ENCODE measurements around the gene MAP7D2.
"Not testable (repeated sequence)": the region's sequence is repeated elsewhere in the genome, so short reads cannot be mapped to it uniquely, and the experiment has no call there.

MAP7D2 gene

GRCh38 chrX:20141281-20142220 lies 24.8 kb upstream of the MAP7D2 start, which contains the start of gene EIF1AX:
TSS of gene EIF1AX (minus strand) at chrX:20141838. CDS start at chrX:20141640, 198 bp downstream.
- peak within 1 kb of the TSS; percentile 66 to 93 (median 89) for H3K9ac ChIP-seq (ENCODE audit: low read length in 5 of 5)
- H3K27ac ChIP-seq (ENCODE audit: low read depth, low read length) = peak within 1 kb of the TSS; percentile 88
- no peaks in the 10 kb centered on the region for H3K9me3 ChIP-seq (ENCODE audit: control insufficient read depth in 5 of 5, low read length in 5 of 5)
- H3K4me3 ChIP-seq (ENCODE audit: low read depth in 1 of 5, low read length in 5 of 5) = peak within 1 kb of the TSS; percentile 82 to 98 (median 93)
- peaks cover 5 to 24% (median 22%) of the 10 kb centered on the region in 5 donors for H3K4me1 ChIP-seq (ENCODE audit: control insufficient read depth in 5 of 5, insufficient read depth in 5 of 5, low read length in 5 of 5)
- H3K36me3 ChIP-seq (ENCODE audit: control insufficient read depth in 5 of 5, insufficient read depth in 5 of 5, low read length in 5 of 5) = peaks cover 8 to 14% (median 12%) of the 10 kb centered on the region in 5 donors
- H3K27me3 ChIP-seq (ENCODE audit: control insufficient read depth in 5 of 5, insufficient read depth in 4 of 5, low read length in 5 of 5) = no peaks in the 10 kb centered on the region

GRCh38 chrX:20140420-20140819 lies 23.7 kb upstream of the MAP7D2 start:
- Histone ChIP-seq H3K4me1 (ENCODE audit: control insufficient read depth in 5 of 5, insufficient read depth in 5 of 5, low read length in 5 of 5) (peaks cover 5 to 24% (median 22%) of the 10 kb centered on the region in 5 donors), H3K4me3 (ENCODE audit: low read depth in 1 of 5, low read length in 5 of 5) (peak overlapping the region; percentile 82 to 98 (median 93)), H3K27me3 (ENCODE audit: control insufficient read depth in 5 of 5, insufficient read depth in 4 of 5, low read length in 5 of 5) (no peaks in the 10 kb centered on the region), H3K9ac (ENCODE audit: low read length in 5 of 5) (peak overlapping the region; percentile 66 to 93 (median 89)), H3K9me3 (ENCODE audit: control insufficient read depth in 5 of 5, low read length in 5 of 5) (no peaks in the 10 kb centered on the region), H3K27ac (ENCODE audit: low read depth, low read length) (peak overlapping the region; percentile 88), H3K36me3 (ENCODE audit: control insufficient read depth in 5 of 5, insufficient read depth in 5 of 5, low read length in 5 of 5) (peaks cover 13 to 23% (median 18%) of the 10 kb centered on the region in 5 donors)

- peak overlapping the region in 3 of 5 donors; percentile 66 to 93 (median 93) for H3K9ac ChIP-seq (ENCODE audit: low read length in 5 of 5)
- no peaks in the 10 kb centered on the region for H3K9me3 ChIP-seq (ENCODE audit: control insufficient read depth in 5 of 5, low read length in 5 of 5)
- no peaks in the 10 kb centered on the region for H3K27me3 ChIP-seq (ENCODE audit: control insufficient read depth in 5 of 5, insufficient read depth in 4 of 5, low read length in 5 of 5)
- peak overlapping the region; percentile 82 to 98 (median 93) for H3K4me3 ChIP-seq (ENCODE audit: low read depth in 1 of 5, low read length in 5 of 5)
- H3K36me3 ChIP-seq (ENCODE audit: control insufficient read depth in 5 of 5, insufficient read depth in 5 of 5, low read length in 5 of 5) = peaks cover 13 to 27% (median 23%) of the 10 kb centered on the region in 5 donors
- H3K4me1 ChIP-seq (ENCODE audit: control insufficient read depth in 5 of 5, insufficient read depth in 5 of 5, low read length in 5 of 5) = peaks cover 5 to 24% (median 22%) of the 10 kb centered on the region in 5 donors
- H3K27ac ChIP-seq (ENCODE audit: low read depth, low read length) = no peak overlapping the region
Measured at GRCh38 chrX:20139966-20140365, 23.3 kb upstream of the MAP7D2 start.

- H3K4me1 ChIP-seq (ENCODE audit: control insufficient read depth in 5 of 5, insufficient read depth in 5 of 5, low read length in 5 of 5) = peaks cover 3 to 23% (median 21%) of the 10 kb centered on the region in 5 donors
- no peaks in the 10 kb centered on the region for H3K27me3 ChIP-seq (ENCODE audit: control insufficient read depth in 5 of 5, insufficient read depth in 4 of 5, low read length in 5 of 5)
- H3K9ac ChIP-seq (ENCODE audit: low read length in 5 of 5) = no peak overlapping the region
- no peak overlapping the region for H3K4me3 ChIP-seq (ENCODE audit: low read depth in 1 of 5, low read length in 5 of 5)
- no peaks in the 10 kb centered on the region for H3K9me3 ChIP-seq (ENCODE audit: control insufficient read depth in 5 of 5, low read length in 5 of 5)
- H3K36me3 ChIP-seq (ENCODE audit: control insufficient read depth in 5 of 5, insufficient read depth in 5 of 5, low read length in 5 of 5) = peaks cover 33 to 64% (median 47%) of the 10 kb centered on the region in 5 donors
- no peak overlapping the region for H3K27ac ChIP-seq (ENCODE audit: low read depth, low read length)
Measured at GRCh38 chrX:20135944-20136343, 19.2 kb upstream of the MAP7D2 start.

- Histone ChIP-seq H3K9ac (ENCODE audit: low read length in 5 of 5) (no peak overlapping the region), H3K4me3 (ENCODE audit: low read depth in 1 of 5, low read length in 5 of 5) (no peak overlapping the region), H3K27ac (ENCODE audit: low read depth, low read length) (no peak overlapping the region), H3K27me3 (ENCODE audit: control insufficient read depth in 5 of 5, insufficient read depth in 4 of 5, low read length in 5 of 5) (no peaks in the 10 kb centered on the region), H3K4me1 (ENCODE audit: control insufficient read depth in 5 of 5, insufficient read depth in 5 of 5, low read length in 5 of 5) (peaks cover 0 to 4% (median 0%) of the 10 kb centered on the region in 5 donors), H3K36me3 (ENCODE audit: control insufficient read depth in 5 of 5, insufficient read depth in 5 of 5, low read length in 5 of 5) (peaks cover 51 to 84% (median 54%) of the 10 kb centered on the region in 5 donors), H3K9me3 (ENCODE audit: control insufficient read depth in 5 of 5, low read length in 5 of 5) (no peaks in the 10 kb centered on the region)
Measured at GRCh38 chrX:20132666-20133065, 16.0 kb upstream of the MAP7D2 start.

- Histone ChIP-seq H3K9ac (ENCODE audit: low read length in 5 of 5) (no peak overlapping the region), H3K27me3 (ENCODE audit: control insufficient read depth in 5 of 5, insufficient read depth in 4 of 5, low read length in 5 of 5) (no peaks in the 10 kb centered on the region), H3K36me3 (ENCODE audit: control insufficient read depth in 5 of 5, insufficient read depth in 5 of 5, low read length in 5 of 5) (peaks cover 32 to 64% (median 41%) of the 10 kb centered on the region in 5 donors), H3K4me3 (ENCODE audit: low read depth in 1 of 5, low read length in 5 of 5) (no peak overlapping the region), H3K9me3 (ENCODE audit: control insufficient read depth in 5 of 5, low read length in 5 of 5) (no peaks in the 10 kb centered on the region), H3K4me1 (ENCODE audit: control insufficient read depth in 5 of 5, insufficient read depth in 5 of 5, low read length in 5 of 5) (peaks cover 0 to 4% (median 0%) of the 10 kb centered on the region in 5 donors), H3K27ac (ENCODE audit: low read depth, low read length) (no peak overlapping the region)
Measured at GRCh38 chrX:20130357-20130756, 13.7 kb upstream of the MAP7D2 start.

- Histone ChIP-seq H3K27me3 (ENCODE audit: control insufficient read depth in 5 of 5, insufficient read depth in 4 of 5, low read length in 5 of 5) (no peaks in the 10 kb centered on the region), H3K4me3 (ENCODE audit: low read depth in 1 of 5, low read length in 5 of 5) (no peak overlapping the region), H3K27ac (ENCODE audit: low read depth, low read length) (no peak overlapping the region), H3K36me3 (ENCODE audit: control insufficient read depth in 5 of 5, insufficient read depth in 5 of 5, low read length in 5 of 5) (peaks cover 35 to 60% (median 43%) of the 10 kb centered on the region in 5 donors), H3K9ac (ENCODE audit: low read length in 5 of 5) (no peak overlapping the region), H3K4me1 (ENCODE audit: control insufficient read depth in 5 of 5, insufficient read depth in 5 of 5, low read length in 5 of 5) (peaks cover 0 to 4% (median 0%) of the 10 kb centered on the region in 5 donors), H3K9me3 (ENCODE audit: control insufficient read depth in 5 of 5, low read length in 5 of 5) (no peaks in the 10 kb centered on the region)
Measured at GRCh38 chrX:20129547-20129946, 12.8 kb upstream of the MAP7D2 start.

- no peak overlapping the region for H3K4me3 ChIP-seq (ENCODE audit: low read depth in 1 of 5, low read length in 5 of 5)
- H3K27ac ChIP-seq (ENCODE audit: low read depth, low read length) = no peak overlapping the region
- H3K4me1 ChIP-seq (ENCODE audit: control insufficient read depth in 5 of 5, insufficient read depth in 5 of 5, low read length in 5 of 5) = peaks cover 0 to 4% (median 0%) of the 10 kb centered on the region in 5 donors
- H3K9ac ChIP-seq (ENCODE audit: low read length in 5 of 5) = no peak overlapping the region
- no peaks in the 10 kb centered on the region for H3K9me3 ChIP-seq (ENCODE audit: control insufficient read depth in 5 of 5, low read length in 5 of 5)
- H3K36me3 ChIP-seq (ENCODE audit: control insufficient read depth in 5 of 5, insufficient read depth in 5 of 5, low read length in 5 of 5) = peaks cover 36 to 58% (median 42%) of the 10 kb centered on the region in 5 donors
- no peaks in the 10 kb centered on the region for H3K27me3 ChIP-seq (ENCODE audit: control insufficient read depth in 5 of 5, insufficient read depth in 4 of 5, low read length in 5 of 5)
Measured at GRCh38 chrX:20128670-20129069, 12.0 kb upstream of the MAP7D2 start.

- H3K36me3 ChIP-seq (ENCODE audit: control insufficient read depth in 5 of 5, insufficient read depth in 5 of 5, low read length in 5 of 5) = peaks cover 25 to 47% (median 32%) of the 10 kb centered on the region in 5 donors
- H3K9ac ChIP-seq (ENCODE audit: low read length in 5 of 5); H3K9me3 ChIP-seq (ENCODE audit: control insufficient read depth in 5 of 5, low read length in 5 of 5); H3K27me3 ChIP-seq (ENCODE audit: control insufficient read depth in 5 of 5, insufficient read depth in 4 of 5, low read length in 5 of 5); H3K4me3 ChIP-seq (ENCODE audit: low read depth in 1 of 5, low read length in 5 of 5); H3K27ac ChIP-seq (ENCODE audit: low read depth, low read length); H3K4me1 ChIP-seq (ENCODE audit: control insufficient read depth in 5 of 5, insufficient read depth in 5 of 5, low read length in 5 of 5): not testable (repeated sequence)
Measured at GRCh38 chrX:20127440-20127839, 10.7 kb upstream of the MAP7D2 start.

- H3K4me3 ChIP-seq (ENCODE audit: low read depth in 1 of 5, low read length in 5 of 5); H3K27me3 ChIP-seq (ENCODE audit: control insufficient read depth in 5 of 5, insufficient read depth in 4 of 5, low read length in 5 of 5); H3K9me3 ChIP-seq (ENCODE audit: control insufficient read depth in 5 of 5, low read length in 5 of 5); H3K27ac ChIP-seq (ENCODE audit: low read depth, low read length); H3K9ac ChIP-seq (ENCODE audit: low read length in 5 of 5); H3K4me1 ChIP-seq (ENCODE audit: control insufficient read depth in 5 of 5, insufficient read depth in 5 of 5, low read length in 5 of 5): not testable (repeated sequence)
- H3K36me3 ChIP-seq (ENCODE audit: control insufficient read depth in 5 of 5, insufficient read depth in 5 of 5, low read length in 5 of 5) = peaks cover 22 to 42% (median 26%) of the 10 kb centered on the region in 5 donors
Measured at GRCh38 chrX:20126833-20127232, 10.1 kb upstream of the MAP7D2 start.

Measured in subcutaneous abdominal adipose tissue (tissue), 5 donors.